GM19438 (cell line): ENCODE measurements around the gene CNPY2.
"Not testable (repeated sequence)": the region's sequence is repeated elsewhere in the genome, so short reads cannot be mapped to it uniquely, and the experiment has no call there.

Experiments
- ATAC-seq: cut with Tn5 transposase; IDR thresholded peaks from one replicate; pipeline ENCODE4 v1.9.1; 2021; ENCODE audit warnings: low read depth; ENCODE audit not compliant: unreplicated experiment

CNPY2 gene

GRCh38 chr12:56334490-56334793, 18.7 kb upstream of the CNPY2 start:
- ATAC-seq = no peak

DNA sequence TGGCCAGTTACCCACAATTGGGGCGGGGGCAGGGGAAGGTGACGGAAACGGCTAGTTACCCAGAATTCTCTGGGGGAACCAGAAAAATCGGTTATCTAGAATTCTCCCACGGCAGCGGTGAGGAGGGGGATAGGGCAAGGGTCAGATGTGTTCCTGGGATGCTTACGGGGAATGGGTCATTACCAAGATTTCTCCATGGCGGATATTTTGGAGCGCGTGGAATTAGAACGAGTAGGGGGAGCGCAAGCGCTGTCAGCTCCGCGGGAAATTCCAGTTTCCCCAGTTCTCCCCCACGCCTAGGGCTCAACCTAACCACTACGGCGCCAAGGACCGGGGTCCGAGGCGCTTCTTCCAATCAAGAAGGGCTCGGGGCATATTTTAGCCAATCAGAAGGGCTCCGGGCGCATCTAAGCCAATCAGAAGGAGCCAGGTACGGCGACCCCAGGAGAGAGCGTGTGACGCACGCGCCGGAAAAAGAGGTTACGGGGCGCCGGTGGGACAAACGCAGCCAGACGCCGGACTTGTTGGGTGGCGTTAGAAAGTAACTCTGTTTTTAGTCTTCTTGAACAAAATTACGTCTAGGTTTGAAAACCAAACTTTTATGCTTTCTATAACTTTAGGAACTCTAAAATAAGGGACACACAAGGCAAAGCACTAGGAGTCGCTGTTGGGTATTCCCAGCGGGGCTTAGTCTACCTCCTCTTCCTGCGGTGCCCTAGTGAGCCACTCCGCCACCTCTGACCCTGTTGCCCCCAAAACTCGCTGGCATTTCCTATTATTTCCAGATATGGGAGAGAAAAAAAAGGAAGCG, 18.1 kb upstream of the CNPY2 start, which contains the start of gene PAN2:
Gene PAN2 (minus strand): TSS at position 322 of the 811 bp plus-strand sequence. CDS start 906 bp downstream, outside the sequence.
- ATAC-seq = peak; percentile 84

DNA sequence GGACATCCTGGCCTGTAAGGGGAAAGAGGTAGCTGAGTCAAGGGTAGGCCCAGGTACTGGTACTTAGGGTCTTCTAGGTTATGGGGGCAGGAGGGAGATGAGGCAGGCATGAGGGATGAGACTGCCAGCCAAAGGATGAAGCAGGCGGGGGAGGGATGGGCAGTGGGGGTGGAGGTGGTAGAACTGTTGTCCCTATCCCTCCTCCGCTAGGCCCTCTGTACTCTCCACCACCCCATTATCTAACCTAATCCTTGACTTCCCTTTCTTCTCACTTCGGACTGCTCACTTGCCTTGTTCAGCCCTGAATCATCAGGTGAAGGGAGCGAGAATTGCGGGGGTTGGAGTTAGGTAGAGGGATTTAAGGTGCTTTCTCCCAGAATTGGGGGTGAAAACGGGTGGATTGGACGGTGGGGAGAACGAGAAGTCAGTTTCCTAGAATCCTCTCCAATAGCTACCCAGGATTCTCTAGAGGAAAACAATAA, 17.4 kb upstream of the CNPY2 start:
- ATAC-seq = no peak

DNA sequence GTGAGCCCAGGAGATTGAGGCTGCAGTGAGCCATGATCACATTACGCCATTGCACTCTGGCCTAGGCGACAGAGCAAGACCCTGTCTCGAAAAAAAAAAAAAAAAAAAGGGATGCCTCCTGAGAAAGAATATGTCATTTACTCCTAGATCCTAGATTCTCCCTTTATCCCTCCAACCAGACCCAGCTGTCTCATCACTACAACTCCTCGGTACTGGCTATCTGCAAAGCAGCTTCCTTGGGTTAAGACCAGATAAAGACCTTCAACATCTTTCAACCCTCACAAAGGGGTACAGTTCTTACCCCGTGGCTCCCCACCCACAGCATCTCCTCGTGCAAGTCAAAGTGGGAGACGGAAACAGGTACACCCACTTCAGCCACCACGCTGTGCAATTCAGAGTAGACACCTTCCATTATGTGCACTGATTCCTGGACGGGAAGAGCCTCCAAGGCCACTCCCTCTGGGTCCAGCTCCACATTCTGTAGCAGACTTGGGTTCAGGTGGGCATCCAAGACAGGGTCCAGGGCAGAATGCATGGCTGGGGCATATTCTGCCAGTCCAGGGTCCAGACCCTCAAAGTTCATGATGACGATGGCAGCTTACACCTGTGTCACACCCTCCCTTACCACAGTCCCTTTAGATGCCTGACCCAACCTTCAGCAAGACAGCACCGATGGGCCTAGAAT, 16.9 kb upstream of the CNPY2 start:
- no peak for ATAC-seq

- no peak for ATAC-seq
These were observed 15.2 kb upstream of the CNPY2 start for GRCh38 chr12:56330936-56331490.

- ATAC-seq = no peak
These were observed 10.7 kb upstream of the CNPY2 start for GRCh38 chr12:56326533-56326932.

GRCh38 chr12:56326126-56326525, 10.3 kb upstream of the CNPY2 start:
- no peak for ATAC-seq

DNA sequence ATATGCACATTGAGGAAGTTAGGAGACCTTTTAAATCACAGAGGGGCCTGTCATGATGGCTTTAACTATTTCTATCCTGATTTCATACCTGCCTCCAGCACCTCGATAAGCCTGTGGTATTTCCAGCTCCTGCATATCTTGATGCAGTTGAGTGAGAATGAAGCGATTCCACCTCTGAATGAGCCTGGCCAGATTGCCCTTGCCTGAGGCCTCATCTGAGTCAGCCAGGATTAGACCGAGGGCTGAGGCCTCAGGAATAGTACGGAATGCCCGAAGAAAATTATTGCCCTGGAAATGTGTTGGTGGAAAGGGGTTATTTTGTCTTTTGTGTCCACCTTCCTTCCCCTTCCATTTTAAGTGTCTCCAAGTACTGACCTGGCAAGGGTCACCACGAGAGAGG, 8.4 kb upstream of the CNPY2 start:
- ATAC-seq = no peak

DNA sequence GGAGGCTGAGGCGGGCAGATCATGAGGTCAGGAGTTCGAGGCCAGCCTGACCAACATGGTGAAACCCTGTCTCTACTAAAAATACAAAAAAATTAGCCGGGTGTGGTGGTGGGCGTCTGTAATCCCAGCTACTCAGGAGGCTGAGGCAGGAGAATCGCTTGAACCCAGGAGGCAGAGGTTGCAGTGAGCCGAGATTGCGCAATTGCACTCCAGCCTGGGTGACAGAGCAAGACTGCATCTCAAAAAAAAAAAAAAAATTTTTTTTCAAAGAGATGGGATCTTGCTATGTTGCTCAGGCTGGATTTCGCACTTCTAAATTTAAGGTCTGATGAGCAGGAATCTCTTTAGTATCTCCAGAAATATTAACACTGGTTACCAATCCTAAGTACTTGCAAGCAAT, 5.8 kb upstream of the CNPY2 start:
- ATAC-seq = not testable (repeated sequence)

- no peak for ATAC-seq
These were observed 5.2 kb upstream of the CNPY2 start for GRCh38 chr12:56321027-56321426.

DNA sequence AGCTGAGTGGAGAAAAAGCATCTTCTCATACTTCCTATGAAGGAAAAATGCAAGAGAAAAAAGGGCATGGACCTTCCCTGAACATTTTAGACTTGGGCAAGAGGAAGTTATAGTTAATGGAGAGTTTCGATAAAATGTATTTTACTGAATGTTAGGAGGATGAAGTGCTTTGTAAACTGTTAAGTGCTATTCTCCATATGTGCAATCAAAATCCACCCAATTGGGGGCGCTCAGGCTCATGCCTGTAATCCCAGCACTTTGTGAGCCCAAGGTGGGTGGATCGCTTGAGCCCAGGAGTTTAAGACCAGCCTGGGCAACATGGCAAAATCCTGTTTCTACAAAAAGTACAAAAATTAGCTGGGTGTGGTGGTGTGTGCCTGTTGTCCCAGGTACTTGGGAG, 1.9 kb upstream of the CNPY2 start:
- ATAC-seq = no peak

GRCh38 chr12:56315249-56315621, 553 bp downstream of the CNPY2 start:
- peak; percentile 2 for ATAC-seq

DNA sequence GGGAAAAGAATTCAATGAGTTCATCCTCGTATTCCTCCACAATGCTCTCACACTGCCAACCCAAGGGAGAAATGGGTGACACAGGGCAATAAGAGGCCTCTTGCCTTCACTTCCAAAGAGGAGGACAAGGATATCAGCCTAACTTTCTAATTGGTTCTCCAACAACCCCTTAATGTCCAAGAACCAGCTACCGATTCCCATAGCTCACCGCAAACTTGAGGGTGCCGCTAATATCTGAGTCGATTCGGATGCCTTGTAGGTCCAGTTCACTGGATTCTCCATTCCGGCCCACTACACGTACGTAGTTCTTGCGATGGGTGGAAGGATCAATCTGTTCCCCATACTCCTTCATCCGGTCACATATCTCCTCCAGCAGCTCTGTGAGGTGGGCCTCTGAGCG, 4.8 kb downstream of the CNPY2 start:
- ATAC-seq = no peak

DNA sequence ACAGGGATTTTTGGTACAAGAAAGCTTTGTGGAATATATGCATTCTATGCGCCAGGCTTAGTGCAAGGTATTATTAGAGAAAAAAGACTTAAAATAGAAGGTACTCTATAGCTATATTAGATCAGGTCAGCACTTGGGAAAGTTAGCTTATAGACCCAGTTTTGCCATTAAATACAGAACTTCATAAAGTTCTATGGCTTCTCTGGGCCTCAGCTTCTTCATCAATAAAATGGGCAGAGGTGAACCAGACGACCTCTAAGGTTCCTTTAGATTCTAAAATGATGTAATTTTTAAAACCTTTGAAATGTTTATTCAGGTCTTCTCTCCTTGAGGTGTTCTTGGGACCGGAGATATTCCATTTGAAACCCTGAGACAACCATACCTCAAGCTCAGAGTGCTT, 7.1 kb downstream of the CNPY2 start:
- no peak for ATAC-seq

DNA sequence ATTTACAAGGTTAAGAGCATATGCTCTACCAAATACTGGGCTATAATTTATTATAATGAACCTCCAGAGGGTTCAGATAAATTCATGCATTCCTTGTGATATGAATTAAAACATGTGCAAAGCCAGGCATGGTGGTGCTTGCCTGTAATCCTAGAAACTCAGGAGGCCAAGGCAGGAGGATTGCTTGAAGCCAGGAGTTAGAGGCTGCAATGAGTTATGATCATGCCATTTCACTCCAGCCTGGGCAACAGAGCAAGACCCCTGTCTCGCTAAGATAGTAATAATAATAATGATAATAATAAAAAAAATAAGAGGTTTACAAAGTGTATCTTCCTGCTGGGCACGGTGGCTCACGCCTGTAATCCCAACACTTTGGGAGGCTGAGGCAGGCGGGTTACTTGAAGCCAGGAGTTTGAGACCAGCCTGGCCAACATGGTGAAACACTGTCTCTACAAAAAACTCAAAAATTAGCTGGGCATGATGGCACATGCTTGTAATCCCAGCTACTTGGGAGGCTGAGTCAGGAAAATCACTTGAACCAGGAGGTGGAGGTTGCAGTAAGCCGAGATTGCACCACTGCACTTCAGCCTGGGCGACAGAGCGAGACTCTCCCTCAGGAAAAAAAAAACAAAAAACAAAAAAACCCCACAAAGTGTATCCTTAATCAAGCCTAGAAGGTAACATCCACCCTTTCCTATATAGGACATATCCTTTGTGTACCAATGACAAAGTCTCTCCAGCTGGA, 8.4 kb downstream of the CNPY2 start:
- no peak for ATAC-seq

- ATAC-seq = no peak
These were observed 10.8 kb downstream of the CNPY2 start for GRCh38 chr12:56304872-56305590.

- no peak for ATAC-seq
These were observed 11.5 kb downstream of the CNPY2 start for GRCh38 chr12:56304276-56304675.

- ATAC-seq = no peak
These were observed 14.9 kb downstream of the CNPY2 start for GRCh38 chr12:56300644-56301464.

DNA sequence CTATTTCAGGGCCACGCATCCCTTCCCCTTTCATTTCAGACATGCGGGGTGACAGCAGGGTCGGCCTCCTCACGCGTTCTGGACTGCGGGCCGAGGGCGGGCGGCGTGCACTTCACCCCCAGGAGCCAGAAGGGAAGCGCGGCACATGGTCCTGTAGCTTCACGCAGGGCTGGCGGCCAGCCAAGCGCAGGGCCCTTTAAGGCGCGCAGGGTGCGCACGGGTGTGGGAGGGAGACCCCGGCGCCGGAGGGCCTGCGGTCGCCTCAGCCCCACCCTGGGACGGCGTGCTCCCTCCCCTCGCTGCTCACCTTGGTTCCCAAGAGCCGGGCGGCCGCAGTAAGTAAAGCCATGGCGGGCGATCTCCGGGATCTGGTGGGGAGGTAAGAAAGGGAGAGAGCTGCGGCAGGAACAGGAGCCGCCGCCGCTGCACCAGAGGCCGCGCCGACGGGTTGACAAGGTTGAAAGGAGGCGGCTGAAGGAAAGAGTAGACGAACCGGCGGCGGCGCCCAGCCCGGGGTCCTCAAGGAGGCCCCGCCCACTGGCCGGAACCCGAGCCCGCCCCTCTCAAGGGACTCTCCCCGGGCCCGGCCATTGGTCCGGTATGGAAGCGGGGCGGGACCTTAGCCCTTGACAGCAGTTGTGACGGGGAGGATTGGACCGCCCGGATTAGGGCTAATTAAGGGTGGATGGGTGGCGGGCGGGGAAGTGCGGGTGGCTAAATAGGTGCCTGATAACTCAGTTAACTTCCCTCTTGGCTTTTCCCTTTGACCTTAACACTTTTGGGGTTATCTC, 15.7 kb downstream of the CNPY2 start, which contains the start of gene CS:
Gene CS (minus strand): TSS at position 478 of the 791 bp plus-strand sequence. CDS start 129 bp downstream, at position 349.
- ATAC-seq = peak; percentile 89
